Spleen (tissue), 11 donors: ENCODE data around the gene TMEM106C. TPM values are rescaled to one million over a fixed set of nuclear protein-coding genes. Genes with fewer than 3 reads are reported as not detected.

ENCODE experiments used
- DNase-seq: peaks from one replicate; pipeline ENCODE4 v3.0.0-alpha.2; 2020
- H3K27ac ChIP-seq, 8 donors: fragments of 200-600 bp; sonication (generic) in 7 of 8; 1 replicate in 4 of 8; 2 replicates in 4 of 8; pipeline versions ENCODE4 v1.5.0 to v1.8.0; 2016 to 2021; ENCODE audit warnings: inconsistent platforms in 4 of 8, mild to moderate bottlenecking in 4 of 8, moderate library complexity in 1 of 8
- H3K27me3 ChIP-seq, 7 donors: fragments of 200-600 bp; sonication (generic) in 6 of 7; replicated peaks in 1 of 7; 1 replicate in 4 of 7; 2 replicates in 3 of 7; pipeline versions ENCODE4 v1.5.0 to v1.8.0; 2016 to 2021; ENCODE audit warnings: inconsistent platforms in 3 of 7, mild to moderate bottlenecking in 1 of 7
- H3K36me3 ChIP-seq, 6 donors: fragments of 200-600 bp; sonication (generic) in 5 of 6; 1 replicate in 4 of 6; 2 replicates in 2 of 6; pipeline versions ENCODE4 v1.5.0 to v1.8.0; 2016 to 2021; ENCODE audit warnings: inconsistent platforms in 2 of 6
- H3K4me1 ChIP-seq, 6 donors: fragments of 200-600 bp; sonication (generic) in 5 of 6; 1 replicate in 3 of 6; 2 replicates in 3 of 6; pipeline versions ENCODE4 v1.5.0 to v1.8.0; 2016 to 2021; ENCODE audit warnings: inconsistent platforms in 3 of 6
- H3K4me3 ChIP-seq, 8 donors: fragments of 200-600 bp; sonication (generic) in 7 of 8; 1 replicate in 4 of 8; 2 replicates in 4 of 8; pipeline versions ENCODE4 v1.5.0 to v1.8.0; 2016 to 2021; ENCODE audit warnings: inconsistent platforms in 4 of 8, mild to moderate bottlenecking in 4 of 8, moderate library complexity in 2 of 8
- H3K9me3 ChIP-seq, 8 donors: fragments of 200-600 bp; sonication (generic) in 7 of 8; 1 replicate in 4 of 8; 2 replicates in 4 of 8; pipeline versions ENCODE4 v1.5.0 to v1.8.0; 2016 to 2021; ENCODE audit warnings: inconsistent platforms in 4 of 8
- CTCF ChIP-seq, 11 experiments: fragments of 200-600 bp in 7 of 11; fragments of 450-650 bp in 4 of 11; sonication (generic) in 4 of 11; IDR thresholded peaks in 8 of 11; conservative IDR thresholded peaks in 3 of 11; 1 replicate in 7 of 11; 2 replicates in 4 of 11; pipeline versions ENCODE4 v1.4.0 to v1.8.0; 2016 to 2021; ENCODE audit warnings: antibody characterized with exemption in 11 of 11, inconsistent platforms in 4 of 11, mild to moderate bottlenecking in 1 of 11
- POLR2A ChIP-seq, 3 donors: fragments of 450-650 bp; IDR thresholded peaks; one replicate each; pipeline ENCODE4 v1.5.1; 2017; ENCODE audit warnings: antibody characterized with exemption in 3 of 3, mild to moderate bottlenecking in 1 of 3
- POLR2AphosphoS5 ChIP-seq, 3 donors: sonication (generic); formaldehyde crosslinking; IDR thresholded peaks; one replicate each; pipeline ENCODE4 v1.5.1; 2017; ENCODE audit warnings: antibody characterized with exemption in 3 of 3
- WGBS, 5 donors: extraction: QIAGEN DNeasy Blood & Tissue Kit in 3 of 5; methylation state at CpG; one replicate each; pipeline versions ENCODE4 v1.1.5 to v1.1.7; 2013 to 2018; 5-methylcytosine and 5-hydroxymethylcytosine counted together
- intact Hi-C: fragments of 100-400 bp; cut with DNase I; formaldehyde crosslinking; loops from one replicate; pipeline ENCODE4 v1.15.0; 2023; ENCODE audit warnings: low total_unique reads
- polyA plus RNA-seq, 3 donors: library from polyadenylated mRNA; stranded (reverse); fragments of 200-250 nt; gene quantifications; one replicate each; pipeline ENCODE4 v1.2.1, GENCODE V29; 2013
- total RNA-seq, 7 donors: library from RNA; depleted of rRNA in 3 of 7; stranded (reverse); fragments of >200 nt in 3 of 7; fragmentation: NEBNext Ultra II Directional in 4 of 7; extraction: Animal tissue kit (Norgen Biotek cat#: 25700) in 4 of 7; gene quantifications; one replicate each; pipeline versions ENCODE4 v1.1.0 to v1.2.1, GENCODE V29; 2016 to 2021
- donor health status: healthy with polysubstance abuse.
- donor health status: DM: no; HTN: no; CAD: no; lungs with moderate emphysema.
- donor health status: DM: no; HTN: no; CAD: no.
- donor health status: Bipolar disorder and iron deficiency.
- donor health status: healthy.
- donor health status: DM: no; HTN: no; CAD: no.
- donor health status: DM: yes; HTN: yes; CAD: no.

TMEM106C gene
- total and polyA plus RNA-seq, 10 donors: 30.1 to 124 (median 64.6) TPM

- H3K4me1 ChIP-seq: peaks cover 0 to 22% (median 8%) of the 10 kb centered on the region in 6 donors
- no peak overlapping the region for H3K4me3 ChIP-seq
- no peak for TF ChIP-seq CTCF (IDR thresholded peaks at IDR 0.05 in 8 of 11, conservative IDR thresholded peaks at IDR 0.05 in 3 of 11)
- DNase-seq: peak; percentile 41
- H3K9me3 ChIP-seq: no peaks in the 10 kb centered on the region
- H3K27ac ChIP-seq: no peak overlapping the region
- H3K36me3 ChIP-seq: peaks cover 0 to 58% (median 18%) of the 10 kb centered on the region in 6 donors
- intact Hi-C loops: no loop called here
- no peaks in the 10 kb centered on the region for H3K27me3 ChIP-seq
- WGBS, 5 donors: 93 to 96% (median 94%) methylated on average over 7 of the region's 7 CpGs
Observed at GRCh38 chr12:47970843-47971242, 7.4 kb downstream of the TMEM106C start.

GRCh38 chr12:47972895-47973294 lies 9.5 kb downstream of the TMEM106C start:
- DNase-seq: peak; percentile 35
- Histone ChIP-seq H3K36me3 (peaks cover 0 to 38% (median 11%) of the 10 kb centered on the region in 6 donors), H3K27me3 (no peaks in the 10 kb centered on the region), H3K9me3 (no peaks in the 10 kb centered on the region), H3K4me3 (no peak overlapping the region), H3K4me1 (peaks cover 0 to 2% (median 0%) of the 10 kb centered on the region in 6 donors), H3K27ac (no peak overlapping the region)
- 80 to 86% (median 82%) methylated on average over 6 of the region's 6 CpGs for WGBS, 5 donors
- no peak for TF ChIP-seq POLR2AphosphoS5 (IDR thresholded peaks at IDR 0.05)
- TF ChIP-seq CTCF (IDR thresholded peaks at IDR 0.05 in 8 of 11, conservative IDR thresholded peaks at IDR 0.05 in 3 of 11): no peak
- TF ChIP-seq POLR2A (IDR thresholded peaks at IDR 0.05): no peak
- intact Hi-C loops: no loop called here

- peak; percentile 31 for DNase-seq
- WGBS, 5 donors: 95 to 100% (median 96%) methylated on average over 4 to 9 of the region's 9 CpGs
Observed at GRCh38 chr12:47973870-47974269, 10.5 kb downstream of the TMEM106C start.

More at GRCh38 chr12:47973870-47974269, 10.5 kb downstream of the TMEM106C start:
- no peak overlapping the region for H3K4me3 ChIP-seq
- H3K4me1 ChIP-seq: no peaks in the 10 kb centered on the region
- intact Hi-C loops: no loop called here
- H3K36me3 ChIP-seq: peaks cover 0 to 28% (median 3%) of the 10 kb centered on the region in 6 donors
- no peaks in the 10 kb centered on the region for H3K9me3 ChIP-seq
- no peak for TF ChIP-seq POLR2AphosphoS5 (IDR thresholded peaks at IDR 0.05)
- TF ChIP-seq POLR2A (IDR thresholded peaks at IDR 0.05): no peak
- no peak for TF ChIP-seq CTCF (IDR thresholded peaks at IDR 0.05 in 8 of 11, conservative IDR thresholded peaks at IDR 0.05 in 3 of 11)
- H3K27ac ChIP-seq: no peak overlapping the region
- no peaks in the 10 kb centered on the region for H3K27me3 ChIP-seq
